K562 (cell line): ENCODE results near the gene GPD1L. TPM values are rescaled to one million over a fixed set of nuclear protein-coding genes. Genes with fewer than 3 reads are reported as not detected.

ENCODE experiments used
- ATAC-seq: fragments of 200-7000 bp; cut with Tn5 transposase; 3 replicates; pipeline ENCODE4 v1.9.1; 2020; ENCODE audit warnings: moderate library complexity
- BruUV-seq: library from RNA; stranded (reverse); fragments of 400-500 nt; replicated peaks from 2 replicates; lab custom pipeline; 2021; lab: Mats Ljungman, UMichigan
- CTCF ChIA-PET: fragments of 300-600 bp; formaldehyde crosslinking; extraction: SDS; loops from one replicate; lab custom pipeline; 2021; ENCODE audit warnings: low intra/inter-chr PET ratio; lab: Yijun Ruan, JAX
- POLR2A ChIA-PET: fragments of 300-600, 350-650 bp; sonication (Branson Sonifier 250); formaldehyde crosslinking; extraction: SDS; loops from one replicate; lab custom pipeline; 2021; ENCODE audit warnings: antibody characterized with exemption, inconsistent platforms; lab: Yijun Ruan, JAX
- DNase-seq, 4 experiments: peaks; one replicate each; pipeline versions ENCODE4 v3.0.0 to v3.0.0-alpha.2; 2011 to 2018; ENCODE audit warnings: low spot score in 3 of 4, mixed read lengths in 3 of 4; ENCODE audit errors: extremely low read depth in 1 of 4
- FAIRE-seq: peaks from 2 replicates; lab custom pipeline; 2011; peaks lifted over from hg19 to GRCh38; lab: Jason Lieb, UNC
- H2AFZ ChIP-seq: 2 replicates; pipeline ENCODE4 v1.6.0; 2011; ENCODE audit warnings: low read depth, low read length, control low read depth, inconsistent platforms
- H3K27ac ChIP-seq: fragments of 200-600 bp; 3 replicates; pipeline ENCODE4 v1.8.0; 2011; ENCODE audit warnings: low read depth, mild to moderate bottlenecking, control low read depth, inconsistent platforms, low read length, moderate library complexity, mixed read lengths; ENCODE audit errors: extremely low read depth
- H3K27me3 ChIP-seq, 2 experiments: fragments of 300-600 bp in 1 of 2; 2 replicates in 1 of 2; 3 replicates in 1 of 2; pipeline versions ENCODE4 v1.6.0 to v1.8.0; 2011; ENCODE audit warnings: inconsistent platforms in 2 of 2, low read length in 2 of 2, mild to moderate bottlenecking in 1 of 2, mixed read lengths in 1 of 2, moderate library complexity in 1 of 2; ENCODE audit not compliant: control insufficient read depth in 2 of 2, insufficient read depth in 2 of 2
- H3K36me3 ChIP-seq: fragments of 300-600 bp; 3 replicates; pipeline ENCODE4 v1.8.0; 2011; ENCODE audit warnings: mild to moderate bottlenecking, low read length, inconsistent platforms; ENCODE audit not compliant: control insufficient read depth, insufficient read depth
- H3K4me1 ChIP-seq, 2 experiments: fragments of 200-600 bp in 1 of 2; replicated peaks in 1 of 2; 2 replicates in 1 of 2; 3 replicates in 1 of 2; pipeline versions ENCODE4 v1.5.1 to v1.8.0; 2011; ENCODE audit warnings: inconsistent platforms in 2 of 2, low read length in 2 of 2, mild to moderate bottlenecking in 1 of 2, mixed read lengths in 1 of 2, moderate library complexity in 1 of 2; ENCODE audit not compliant: control insufficient read depth in 2 of 2, insufficient read depth in 2 of 2
- H3K4me2 ChIP-seq: 2 replicates; pipeline ENCODE4 v1.6.1; 2011; ENCODE audit warnings: low read length, control low read depth, inconsistent platforms, mixed read lengths; ENCODE audit not compliant: insufficient read depth
- H3K4me3 ChIP-seq: fragments of 200-600 bp; sonication (generic), shearing (Covaris generic); 2 replicates; pipeline ENCODE4 v1.5.1; 2016; ENCODE audit warnings: control low read depth, inconsistent platforms
- H3K79me2 ChIP-seq: fragments of 200-600 bp; 3 replicates; pipeline ENCODE4 v1.8.0; 2011; ENCODE audit warnings: low read length, inconsistent platforms; ENCODE audit not compliant: control insufficient read depth, insufficient read depth
- H3K9ac ChIP-seq, 2 experiments: 2 replicates each; pipeline versions ENCODE4 v1.6.0 to v1.6.1; 2011; ENCODE audit warnings: low read depth in 2 of 2, low read length in 2 of 2, control low read depth in 1 of 2, inconsistent platforms in 1 of 2, mild to moderate bottlenecking in 1 of 2, mixed read lengths in 1 of 2; ENCODE audit not compliant: insufficient read depth in 1 of 2
- H3K9me1 ChIP-seq: one replicate; pipeline ENCODE4 v1.6.0; 2011; ENCODE audit warnings: inconsistent platforms, mild to moderate bottlenecking, low read length, moderate library complexity; ENCODE audit not compliant: control insufficient read depth, insufficient read depth
- H3K9me3 ChIP-seq: replicated peaks from 2 replicates; pipeline ENCODE4 v1.5.1; 2011; ENCODE audit warnings: low read depth, low read length, inconsistent platforms; ENCODE audit not compliant: control insufficient read depth, insufficient read depth
- H4K20me1 ChIP-seq: replicated peaks from 2 replicates; pipeline ENCODE4 v1.6.1; 2011; ENCODE audit warnings: low read length, inconsistent platforms, mixed read lengths; ENCODE audit not compliant: control insufficient read depth, insufficient read depth
- CEBPB ChIP-seq: fragments of 450-650 bp; IDR thresholded peaks from 2 replicates; pipeline ENCODE4 v1.6.1; 2016; ENCODE audit warnings: missing genetic modification characterization, missing compliant biosample characterization
- EGR1 ChIP-seq: fragments of 450-650 bp; conservative IDR thresholded peaks from 2 replicates; pipeline ENCODE4 v1.6.1; 2017; ENCODE audit warnings: mild to moderate bottlenecking
- HDAC6 ChIP-seq: IDR thresholded peaks from 2 replicates; pipeline ENCODE4 v1.6.1; 2012; ENCODE audit warnings: low read depth, mild to moderate bottlenecking, control low read depth, inconsistent platforms, low read length, moderate library complexity
- RB1 ChIP-seq: fragments of 450-650 bp; IDR thresholded peaks from 2 replicates; pipeline ENCODE4 v1.6.1; 2017; ENCODE audit warnings: low read depth, mild to moderate bottlenecking
- SETDB1 ChIP-seq: IDR thresholded peaks from one replicate; pipeline ENCODE4 v1.6.1; 2012; ENCODE audit warnings: low read length, control low read depth, inconsistent platforms
- SMARCC2 ChIP-seq: fragments of 450-650 bp; IDR thresholded peaks from 2 replicates; pipeline ENCODE4 v1.6.1; 2017; ENCODE audit warnings: antibody characterized with exemption, moderate library complexity, mild to moderate bottlenecking, low read depth
- SMC3 ChIP-seq: conservative IDR thresholded peaks from 2 replicates; pipeline ENCODE4 v1.6.1; 2011; ENCODE audit warnings: low read depth, low read length, improper control_type of control experiment; ENCODE audit not compliant: insufficient read depth
- SNAPC5 ChIP-seq: fragments of 250-450 bp; sonication (Bioruptor Pico); IDR thresholded peaks from 2 replicates; pipeline ENCODE4 v1.8.0; 2021; ENCODE audit warnings: moderate library complexity, mild to moderate bottlenecking, inconsistent platforms
- SOX6 ChIP-seq: fragments of 450-650 bp; IDR thresholded peaks from 2 replicates; pipeline ENCODE4 v1.6.1; 2014; ENCODE audit warnings: mild to moderate bottlenecking
- ZBTB43 ChIP-seq: sonication (generic); formaldehyde crosslinking; IDR thresholded peaks from 2 replicates; pipeline ENCODE4 v1.8.0; 2023; ENCODE audit warnings: mild to moderate bottlenecking, missing genetic modification reagents
- ZNF165 ChIP-seq: fragments of 250-450 bp; sonication (Bioruptor Pico); IDR thresholded peaks from 2 replicates; pipeline ENCODE4 v1.4.0; 2020; ENCODE audit warnings: borderline replicate concordance
- ZNF282 ChIP-seq: sonication (generic); formaldehyde crosslinking; IDR thresholded peaks from 2 replicates; pipeline ENCODE4 v1.8.1; 2023; ENCODE audit warnings: missing genetic modification reagents
- WGBS: fragments of 100-300 bp; shearing (Covaris generic); methylation state at CpG from one replicate; pipeline ENCODE4 v1.1.6; 2016; ENCODE audit warnings: low coverage, mixed read lengths; ENCODE audit not compliant: insufficient coverage; ENCODE audit errors: missing lambda C conversion rate; 5-methylcytosine and 5-hydroxymethylcytosine counted together
- in situ Hi-C: fragments of 300-500 bp; cut with MboI; formaldehyde crosslinking; loops from 4 replicates; pipeline ENCODE4 v1.15.0; 2018; ENCODE audit warnings: inconsistent platforms, mixed read lengths
- intact Hi-C: fragments of 100-400 bp; cut with micrococcal nuclease; formaldehyde crosslinking; loops from 2 replicates; pipeline ENCODE4 v1.14.2; 2022
- polyA plus RNA-seq, 8 experiments: library from polyadenylated mRNA; depleted of rRNA in 4 of 8; stranded (reverse) in 5 of 8; unstranded in 3 of 8; fragments of >200 nt; fragmentation: Nextera tagmentation in 2 of 8; fragmentation: Illumina TruSeq in 1 of 8; extraction: Ambion mirVana in 2 of 8; extraction: Trizol in 1 of 8; gene quantifications; 2 replicates each; pipeline versions ENCODE4 v1.2.1 to v1.2.3, GENCODE V29; 2011 to 2014; ENCODE audit warnings: inconsistent platforms in 1 of 8, missing spikeins in 1 of 8
- total RNA-seq, 7 experiments: library from RNA; depleted of rRNA in 6 of 7; stranded (reverse); fragments of >200 nt in 6 of 7; fragmentation: Illumina TruSeq in 2 of 7; extraction: Trizol in 2 of 7; gene quantifications; 2 replicates each; pipeline versions ENCODE4 v1.2.1 to v1.2.3, GENCODE V29; 2011 to 2021; ENCODE audit warnings: low replicate concordance in 1 of 7
- TF ChIP-seq, protein P1 (sequence below): fragments of 250-450 bp; sonication (Bioruptor Pico); IDR thresholded peaks from 2 replicates; pipeline ENCODE4 v1.8.0; 2021; ENCODE audit warnings: borderline replicate concordance, mild to moderate bottlenecking, moderate library complexity; ENCODE audit not compliant: poor library complexity, severe bottlenecking

GPD1L gene
- total and polyA plus RNA-seq, 9 of the 15 experiments (the other 6 are each of a cell fraction or from before 2014, with no cell fraction given), result 1.6 to 17.3 (median 12.3) TPM

DNA sequence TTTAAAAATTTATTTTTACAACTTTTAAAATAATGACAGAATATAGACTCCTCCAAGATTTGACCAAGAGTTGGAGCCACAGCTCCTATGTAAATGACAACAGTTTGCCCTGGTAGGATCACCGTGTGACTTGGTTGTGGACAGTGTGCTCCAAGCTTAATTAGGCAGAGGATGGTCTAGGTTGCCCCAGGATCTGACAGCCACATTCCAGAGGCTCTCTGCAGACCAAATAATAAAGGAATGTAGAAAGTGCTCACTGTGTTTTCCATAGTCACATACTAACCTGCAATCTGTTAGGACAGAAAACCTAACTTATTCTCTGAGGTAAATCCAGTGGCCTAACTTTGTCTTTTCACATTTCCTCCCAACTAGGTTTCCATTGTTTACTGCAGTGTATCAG lies 59.0 kb downstream of the GPD1L start:
- POLR2A ChIA-PET, result no interaction called here
- H3K9me3 ChIP-seq, result no peaks in the 10 kb centered on the region
- H3K9ac ChIP-seq, result no peak overlapping the region
- H3K36me3 ChIP-seq, result no peaks in the 10 kb centered on the region
- no peak overlapping the region for H3K27ac ChIP-seq
- H3K4me1 ChIP-seq, result no peaks in the 10 kb centered on the region
- intact Hi-C loops, result no loop called here
- H3K79me2 ChIP-seq, result no peaks in the 10 kb centered on the region
- no peaks in the 10 kb centered on the region for H3K27me3 ChIP-seq
- H4K20me1 ChIP-seq, result no peaks in the 10 kb centered on the region
- no peak overlapping the region for H3K4me2 ChIP-seq
- 8% methylated on average over 1 of the region's 1 CpG for WGBS
- in situ Hi-C loops, result no loop called here
- no peak overlapping the region for H2AFZ ChIP-seq
- no peak overlapping the region for H3K4me3 ChIP-seq
- no peaks in the 10 kb centered on the region for H3K9me1 ChIP-seq
- no peak for FAIRE-seq
- TF ChIP-seq SOX6, result no peak
- no peak for TF ChIP-seq SNAPC5 (CRISPR knock-in tag)
- no peak for TF ChIP-seq EGR1
- TF ChIP-seq SMARCC2, result no peak
- no peak for TF ChIP-seq SETDB1
- TF ChIP-seq SMC3, result no peak
- TF ChIP-seq RB1, result no peak
- no peak for TF ChIP-seq HDAC6
- no peak for TF ChIP-seq ZNF165 (CRISPR knock-in tag)
- TF ChIP-seq, protein P1, sequence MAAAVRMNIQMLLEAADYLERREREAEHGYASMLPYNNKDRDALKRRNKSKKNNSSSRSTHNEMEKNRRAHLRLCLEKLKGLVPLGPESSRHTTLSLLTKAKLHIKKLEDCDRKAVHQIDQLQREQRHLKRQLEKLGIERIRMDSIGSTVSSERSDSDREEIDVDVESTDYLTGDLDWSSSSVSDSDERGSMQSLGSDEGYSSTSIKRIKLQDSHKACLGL, result no peak
- TF ChIP-seq ZNF282, result no peak
- TF ChIP-seq CEBPB (tag), result no peak
- no peak for TF ChIP-seq ZBTB43 (CRISPR knock-in tag)
- TF ChIP-seq, all 486 proteins: peak for 0
- BruUV-seq, result no TSS peak
- CTCF ChIA-PET, result no interaction called here
- ATAC-seq, result no peak
- DNase-seq, result no peak
